ENCODE data around the gene ERG.

ERG gene

GRCh38 chr21:38454702-38455101 is 43.6 kb downstream of the ERG start:
- Histone ChIP-seq H3K36me3 (ENCODE audit: insufficient read depth, low read length) (no peaks in the 10 kb centered on the region), H3K27me3 (ENCODE audit: insufficient read depth, low read length) (peaks cover 25% of the 10 kb centered on the region; the same call in 1 of the 2 replicates), H3K27ac (ENCODE audit: low read depth, low read length) (no peak overlapping the region), H3K9me3 (ENCODE audit: insufficient read depth, low read depth, low read length) (no peaks in the 10 kb centered on the region), H3K4me3 (ENCODE audit: low read length) (no peak overlapping the region), H3K4me1 (ENCODE audit: insufficient read depth, low read length) (no peaks in the 10 kb centered on the region), H3K9ac (ENCODE audit: low read depth, low read length) (no peak overlapping the region)
- WGBS: no CpG with 5 or more reads among the region's 2 CpGs

- H3K4me3 ChIP-seq (ENCODE audit: low read length): no peak overlapping the region
- no peaks in the 10 kb centered on the region for H3K9me3 ChIP-seq (ENCODE audit: insufficient read depth, low read depth, low read length)
- no peaks in the 10 kb centered on the region for H3K4me1 ChIP-seq (ENCODE audit: insufficient read depth, low read length)
- 15% methylated on average over 3 of the region's 3 CpGs for WGBS
- no peak overlapping the region for H3K27ac ChIP-seq (ENCODE audit: low read depth, low read length)
- H3K27me3 ChIP-seq (ENCODE audit: insufficient read depth, low read length): peaks cover 31% of the 10 kb centered on the region; the same call in 1 of the 2 replicates
- no peak overlapping the region for H3K9ac ChIP-seq (ENCODE audit: low read depth, low read length)
- H3K36me3 ChIP-seq (ENCODE audit: insufficient read depth, low read length): no peaks in the 10 kb centered on the region
Measured at GRCh38 chr21:38454161-38454560, 44.1 kb downstream of the ERG start.

GRCh38 chr21:38448671-38449385 is 49.4 kb downstream of the ERG start:
- 48% methylated on average over 5 of the region's 5 CpGs for WGBS
- Histone ChIP-seq H3K9ac (ENCODE audit: low read depth, low read length) (no peak overlapping the region), H3K36me3 (ENCODE audit: insufficient read depth, low read length) (no peaks in the 10 kb centered on the region), H3K27ac (ENCODE audit: low read depth, low read length) (no peak overlapping the region), H3K4me1 (ENCODE audit: insufficient read depth, low read length) (peaks cover 7% of the 10 kb centered on the region; the same call in 1 of the 2 replicates), H3K4me3 (ENCODE audit: low read length) (no peak overlapping the region), H3K9me3 (ENCODE audit: insufficient read depth, low read depth, low read length) (no peaks in the 10 kb centered on the region), H3K27me3 (ENCODE audit: insufficient read depth, low read length) (peaks cover 66% of the 10 kb centered on the region)

GRCh38 chr21:38447611-38448010 is 50.7 kb downstream of the ERG start:
- Histone ChIP-seq H3K36me3 (ENCODE audit: insufficient read depth, low read length) (no peaks in the 10 kb centered on the region), H3K27ac (ENCODE audit: low read depth, low read length) (no peak overlapping the region)
- WGBS: 79% methylated on average over 2 of the region's 3 CpGs

GRCh38 chr21:38444691-38445090 is 53.6 kb downstream of the ERG start:
- 92% methylated on average over 6 of the region's 6 CpGs for WGBS
- Histone ChIP-seq H3K36me3 (ENCODE audit: insufficient read depth, low read length) (no peaks in the 10 kb centered on the region), H3K27ac (ENCODE audit: low read depth, low read length) (no peak overlapping the region), H3K4me1 (ENCODE audit: insufficient read depth, low read length) (peaks cover 13% of the 10 kb centered on the region; the same call in 1 of the 2 replicates), H3K9ac (ENCODE audit: low read depth, low read length) (no peak overlapping the region), H3K27me3 (ENCODE audit: insufficient read depth, low read length) (peaks cover 41% of the 10 kb centered on the region), H3K4me3 (ENCODE audit: low read length) (no peak overlapping the region), H3K9me3 (ENCODE audit: insufficient read depth, low read depth, low read length) (no peaks in the 10 kb centered on the region)

More at GRCh38 chr21:38447611-38448010, 50.7 kb downstream of the ERG start:
- Histone ChIP-seq H3K27me3 (ENCODE audit: insufficient read depth, low read length) (peaks cover 66% of the 10 kb centered on the region), H3K4me3 (ENCODE audit: low read length) (no peak overlapping the region), H3K9me3 (ENCODE audit: insufficient read depth, low read depth, low read length) (no peaks in the 10 kb centered on the region), H3K9ac (ENCODE audit: low read depth, low read length) (no peak overlapping the region), H3K4me1 (ENCODE audit: insufficient read depth, low read length) (peaks cover 7% of the 10 kb centered on the region; the same call in 1 of the 2 replicates)

GRCh38 chr21:38443110-38443509 is 55.2 kb downstream of the ERG start:
- Histone ChIP-seq H3K9ac (ENCODE audit: low read depth, low read length) (no peak overlapping the region), H3K27ac (ENCODE audit: low read depth, low read length) (no peak overlapping the region), H3K9me3 (ENCODE audit: insufficient read depth, low read depth, low read length) (no peaks in the 10 kb centered on the region), H3K36me3 (ENCODE audit: insufficient read depth, low read length) (no peaks in the 10 kb centered on the region), H3K27me3 (ENCODE audit: insufficient read depth, low read length) (peaks cover 30% of the 10 kb centered on the region), H3K4me1 (ENCODE audit: insufficient read depth, low read length) (peaks cover 9% of the 10 kb centered on the region; the same call in 1 of the 2 replicates), H3K4me3 (ENCODE audit: low read length) (no peak overlapping the region)
- 94% methylated on average over 8 of the region's 8 CpGs for WGBS

GRCh38 chr21:38441153-38441552 is 57.1 kb downstream of the ERG start:
- H3K4me1 ChIP-seq (ENCODE audit: insufficient read depth, low read length): peaks cover 6% of the 10 kb centered on the region; the same call in 1 of the 2 replicates
- 0 out of 2 replicates have a peak overlapping the region, but pooled peaks have one; percentile 12 for H3K27ac ChIP-seq (ENCODE audit: low read depth, low read length)
- H3K27me3 ChIP-seq (ENCODE audit: insufficient read depth, low read length): peaks cover 11% of the 10 kb centered on the region; the same call in 1 of the 2 replicates
- no peak overlapping the region for H3K4me3 ChIP-seq (ENCODE audit: low read length)
- no peaks in the 10 kb centered on the region for H3K36me3 ChIP-seq (ENCODE audit: insufficient read depth, low read length)
- no peaks in the 10 kb centered on the region for H3K9me3 ChIP-seq (ENCODE audit: insufficient read depth, low read depth, low read length)
- WGBS: 85% methylated on average over 2 of the region's 2 CpGs
- no peak overlapping the region for H3K9ac ChIP-seq (ENCODE audit: low read depth, low read length)

GRCh38 chr21:38440746-38441145 is 57.5 kb downstream of the ERG start:
- Histone ChIP-seq H3K9ac (ENCODE audit: low read depth, low read length) (no peak overlapping the region), H3K36me3 (ENCODE audit: insufficient read depth, low read length) (no peaks in the 10 kb centered on the region), H3K9me3 (ENCODE audit: insufficient read depth, low read depth, low read length) (no peaks in the 10 kb centered on the region), H3K4me3 (ENCODE audit: low read length) (no peak overlapping the region), H3K27ac (ENCODE audit: low read depth, low read length) (0 out of 2 replicates have a peak overlapping the region, but pooled peaks have one; percentile 12), H3K27me3 (ENCODE audit: insufficient read depth, low read length) (peaks cover 7% of the 10 kb centered on the region; the same call in 1 of the 2 replicates), H3K4me1 (ENCODE audit: insufficient read depth, low read length) (peaks cover 6% of the 10 kb centered on the region; the same call in 1 of the 2 replicates)
- WGBS: 72% methylated on average over 5 of the region's 5 CpGs

- peaks cover 6% of the 10 kb centered on the region; the same call in 1 of the 2 replicates for H3K4me1 ChIP-seq (ENCODE audit: insufficient read depth, low read length)
- H3K9ac ChIP-seq (ENCODE audit: low read depth, low read length): no peak overlapping the region
- no peaks in the 10 kb centered on the region for H3K27me3 ChIP-seq (ENCODE audit: insufficient read depth, low read length)
- no peaks in the 10 kb centered on the region for H3K9me3 ChIP-seq (ENCODE audit: insufficient read depth, low read depth, low read length)
- no peak overlapping the region; the same call in 1 of the 2 replicates for H3K27ac ChIP-seq (ENCODE audit: low read depth, low read length)
- no peak overlapping the region for H3K4me3 ChIP-seq (ENCODE audit: low read length)
- H3K36me3 ChIP-seq (ENCODE audit: insufficient read depth, low read length): no peaks in the 10 kb centered on the region
- 93% methylated on average over 5 of the region's 5 CpGs for WGBS
Measured at GRCh38 chr21:38439957-38440356, 58.3 kb downstream of the ERG start.

- no peaks in the 10 kb centered on the region for H3K27me3 ChIP-seq (ENCODE audit: insufficient read depth, low read length)
- H3K9me3 ChIP-seq (ENCODE audit: insufficient read depth, low read depth, low read length): no peaks in the 10 kb centered on the region
- no peak overlapping the region for H3K27ac ChIP-seq (ENCODE audit: low read depth, low read length)
- no peak overlapping the region for H3K4me3 ChIP-seq (ENCODE audit: low read length)
- peaks cover 6% of the 10 kb centered on the region; the same call in 1 of the 2 replicates for H3K4me1 ChIP-seq (ENCODE audit: insufficient read depth, low read length)
- WGBS: 89% methylated on average over 6 of the region's 6 CpGs
- no peaks in the 10 kb centered on the region for H3K36me3 ChIP-seq (ENCODE audit: insufficient read depth, low read length)
- no peak overlapping the region for H3K9ac ChIP-seq (ENCODE audit: low read depth, low read length)
Measured at GRCh38 chr21:38439426-38439825, 58.9 kb downstream of the ERG start.

GRCh38 chr21:38438462-38438893 is 59.8 kb downstream of the ERG start:
- no peak overlapping the region for H3K4me3 ChIP-seq (ENCODE audit: low read length)
- no peak overlapping the region for H3K27ac ChIP-seq (ENCODE audit: low read depth, low read length)
- H3K9ac ChIP-seq (ENCODE audit: low read depth, low read length): no peak overlapping the region
- H3K27me3 ChIP-seq (ENCODE audit: insufficient read depth, low read length): no peaks in the 10 kb centered on the region
- peaks cover 6% of the 10 kb centered on the region; the same call in 1 of the 2 replicates for H3K4me1 ChIP-seq (ENCODE audit: insufficient read depth, low read length)
- 94% methylated on average over 11 of the region's 11 CpGs for WGBS
- H3K36me3 ChIP-seq (ENCODE audit: insufficient read depth, low read length): no peaks in the 10 kb centered on the region
- H3K9me3 ChIP-seq (ENCODE audit: insufficient read depth, low read depth, low read length): no peaks in the 10 kb centered on the region

Data from HUES64 (cell line).